ENCODE measurements around the gene TBC1D3I. TPM values are rescaled to one million over a fixed set of nuclear protein-coding genes. Genes with fewer than 3 reads are reported as not detected.
"Not testable (repeated sequence)": the region's sequence is repeated elsewhere in the genome, so short reads cannot be mapped to it uniquely, and the experiment has no call there.

Gene TBC1D3I
- under 1 TPM; 0.15 to 0.76 TPM for total RNA-seq

DNA sequence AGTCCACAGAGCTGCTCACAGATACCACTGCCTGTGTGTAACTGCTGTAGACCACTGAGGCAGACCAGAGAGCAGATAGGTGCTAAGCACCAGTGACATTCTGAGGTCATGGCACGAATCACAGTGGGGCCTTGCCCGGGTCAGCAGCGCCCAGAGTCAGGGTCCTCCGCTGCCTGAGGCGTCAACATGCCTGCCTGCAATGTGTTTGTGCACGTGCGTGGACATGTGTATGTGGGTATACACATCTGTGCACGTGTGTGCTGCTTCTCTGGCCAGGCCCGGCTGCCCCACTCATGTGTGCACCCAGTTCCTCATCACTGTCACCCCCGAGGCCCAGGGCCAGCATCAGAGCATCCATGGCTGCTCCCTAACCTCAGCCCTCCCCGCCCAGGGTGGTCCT lies at the start of gene TBC1D3I:
TSS of gene TBC1D3I (minus strand) at position 101 of the 400 bp plus-strand sequence. CDS start 1,585 bp downstream, outside the sequence.
- H3K27me3 Mint-ChIP-seq; H3K27ac Mint-ChIP-seq; H3K9me3 Mint-ChIP-seq; CTCF ChIA-PET; H3K4me1 Mint-ChIP-seq; H3K4me3 Mint-ChIP-seq; H3K36me3 Mint-ChIP-seq (ENCODE audit: low read depth); POLR2A ChIA-PET; DNase-seq: not testable (repeated sequence)

DNA sequence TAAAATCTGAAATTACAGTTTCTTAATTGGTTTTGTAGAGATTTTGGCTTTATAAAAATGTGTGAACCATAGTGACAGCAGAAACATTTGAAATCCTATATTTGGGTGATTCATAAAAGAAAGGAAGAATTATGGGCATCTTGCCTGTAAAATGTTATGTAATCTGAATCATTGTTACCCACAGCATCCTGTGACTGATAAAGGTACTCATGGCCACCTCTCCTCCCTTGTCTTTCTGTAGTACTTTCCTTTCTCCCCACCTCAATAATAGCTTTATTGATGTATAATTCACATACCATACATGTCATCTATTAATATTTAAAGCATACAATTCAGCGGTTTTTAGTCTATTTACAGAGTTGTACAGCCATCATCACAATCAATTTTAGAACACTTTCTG lies 30.8 kb upstream of the TBC1D3I start:
- not testable (repeated sequence) for DNase-seq

DNA sequence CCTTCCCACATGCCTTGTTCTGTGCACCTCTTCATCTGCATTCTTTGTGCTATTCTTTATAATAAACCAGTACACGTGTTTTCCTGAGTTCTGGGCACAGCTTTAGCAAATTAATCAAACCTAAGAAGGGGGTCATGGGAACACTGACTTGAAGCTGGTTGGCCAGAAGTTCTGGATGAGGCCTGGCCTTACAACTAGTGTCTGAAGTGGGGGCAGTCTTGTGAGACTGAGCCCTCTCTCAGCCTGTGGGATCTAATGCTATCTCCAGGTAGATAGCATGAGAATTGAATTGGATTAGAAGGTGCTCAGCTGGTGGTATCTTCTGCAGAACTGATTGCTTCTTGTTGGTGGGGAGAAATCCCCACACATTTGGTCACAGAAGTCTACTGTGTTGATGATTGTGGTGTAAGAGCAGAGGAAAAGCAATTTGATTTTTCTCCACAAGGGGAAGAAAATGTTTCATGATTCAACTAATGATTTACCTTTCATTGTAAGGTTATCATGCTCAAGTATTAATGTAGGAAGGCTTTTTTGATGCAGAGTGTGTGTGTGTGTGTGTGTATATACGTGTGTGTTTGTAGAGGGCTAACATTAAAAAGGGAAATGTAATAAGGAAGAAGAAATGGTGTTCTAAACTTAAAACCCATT lies 25.7 kb upstream of the TBC1D3I start:
- DNase-seq; H3K27me3 Mint-ChIP-seq; H3K36me3 Mint-ChIP-seq (ENCODE audit: low read depth); H3K27ac Mint-ChIP-seq; H3K9me3 Mint-ChIP-seq; H3K4me3 Mint-ChIP-seq; CTCF ChIA-PET; H3K4me1 Mint-ChIP-seq; POLR2A ChIA-PET: not testable (repeated sequence)

More for the DNA sequence above, 30.8 kb upstream of the TBC1D3I start:
- CTCF ChIA-PET; H3K4me3 Mint-ChIP-seq; POLR2A ChIA-PET; H3K27ac Mint-ChIP-seq; H3K27me3 Mint-ChIP-seq; H3K4me1 Mint-ChIP-seq; H3K9me3 Mint-ChIP-seq; H3K36me3 Mint-ChIP-seq (ENCODE audit: low read depth): not testable (repeated sequence)

DNA sequence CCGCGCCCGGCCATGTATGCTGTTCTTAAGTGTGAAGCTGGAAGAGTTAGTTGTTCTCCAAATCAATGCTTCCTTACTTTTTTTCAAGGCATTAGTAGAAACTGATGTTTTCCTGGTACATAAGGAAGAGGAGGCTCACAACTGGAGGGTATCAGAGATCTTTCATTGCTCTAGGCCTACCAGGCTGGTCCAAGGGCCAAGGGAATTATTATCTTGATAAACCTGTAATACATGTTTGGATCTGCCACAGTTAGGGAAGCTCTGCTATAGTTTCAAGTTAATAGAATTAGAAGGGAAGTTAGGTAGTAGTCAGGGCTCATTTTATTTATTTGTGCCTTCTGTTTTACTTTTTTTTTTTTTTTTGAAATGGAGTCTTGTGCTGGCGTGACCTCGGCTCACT lies 19.8 kb upstream of the TBC1D3I start:
- H3K27ac Mint-ChIP-seq; H3K27me3 Mint-ChIP-seq; H3K4me3 Mint-ChIP-seq; POLR2A ChIA-PET; H3K9me3 Mint-ChIP-seq; H3K4me1 Mint-ChIP-seq; H3K36me3 Mint-ChIP-seq (ENCODE audit: low read depth); CTCF ChIA-PET; DNase-seq: not testable (repeated sequence)

DNA sequence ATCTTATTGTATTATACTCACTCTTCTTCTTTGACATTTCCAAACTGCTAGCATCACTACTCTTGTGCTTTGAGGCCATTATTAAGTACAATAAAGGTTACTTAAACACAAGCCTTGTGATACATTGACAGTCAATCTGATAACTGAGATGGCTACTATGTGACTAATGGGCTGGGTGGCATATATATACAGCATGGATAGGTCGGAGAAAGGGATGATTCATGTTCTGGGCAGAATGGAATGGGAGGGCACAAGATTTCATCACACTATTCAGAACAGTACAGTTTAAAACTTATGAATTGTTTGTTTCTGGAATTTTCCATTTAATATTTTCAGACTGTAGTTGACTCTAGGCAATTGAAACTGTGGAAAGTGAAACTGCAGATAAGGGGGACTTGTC lies 18.9 kb upstream of the TBC1D3I start:
- not testable (repeated sequence) for DNase-seq, H3K27me3 Mint-ChIP-seq, H3K9me3 Mint-ChIP-seq

DNA sequence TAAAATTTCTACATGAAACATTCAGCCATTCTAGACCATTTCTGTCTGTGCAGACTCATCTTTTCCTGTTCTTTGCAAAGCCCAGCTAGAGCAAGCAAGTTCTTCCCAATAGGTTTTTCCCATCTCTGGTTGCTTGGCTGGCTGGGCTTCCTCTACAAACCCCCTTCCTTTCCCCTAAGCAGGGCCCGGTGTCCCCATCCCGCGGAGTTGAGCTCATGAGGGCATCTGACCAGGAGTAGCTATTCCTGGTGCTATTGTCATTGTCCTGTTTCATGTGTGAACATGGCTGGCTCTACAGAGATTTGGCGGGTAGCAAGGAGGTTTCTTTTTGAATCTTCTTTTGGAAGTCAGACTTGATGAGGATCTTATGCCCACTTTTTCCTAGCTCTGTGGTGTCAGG lies 22.3 kb downstream of the TBC1D3I start:
- POLR2A ChIA-PET; DNase-seq; H3K4me1 Mint-ChIP-seq; H3K36me3 Mint-ChIP-seq (ENCODE audit: low read depth); H3K27me3 Mint-ChIP-seq; H3K4me3 Mint-ChIP-seq; H3K9me3 Mint-ChIP-seq; H3K27ac Mint-ChIP-seq; CTCF ChIA-PET: not testable (repeated sequence)

More for the DNA sequence above, 18.9 kb upstream of the TBC1D3I start:
- H3K27ac Mint-ChIP-seq; CTCF ChIA-PET; H3K4me1 Mint-ChIP-seq; POLR2A ChIA-PET; H3K36me3 Mint-ChIP-seq (ENCODE audit: low read depth); H3K4me3 Mint-ChIP-seq: not testable (repeated sequence)

DNA sequence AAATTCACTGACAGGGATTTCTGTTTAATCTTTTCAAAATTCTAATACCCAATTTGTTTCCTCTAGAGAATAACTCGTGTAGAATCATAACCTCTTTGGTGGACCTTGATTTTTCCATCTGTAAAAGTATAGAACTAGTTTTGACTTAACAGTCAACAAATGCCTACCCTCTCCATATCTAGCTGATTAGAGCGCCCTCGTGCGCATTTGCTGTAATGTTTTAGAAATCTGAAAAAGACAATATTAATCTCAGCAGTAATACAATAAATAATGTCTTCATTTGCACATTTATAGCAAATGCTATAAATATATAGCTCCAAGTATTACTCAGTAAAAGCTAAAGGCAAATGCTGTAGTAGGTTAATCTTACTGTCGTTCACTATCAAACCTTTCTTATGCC lies 34.7 kb downstream of the TBC1D3I start:
- H3K27ac Mint-ChIP-seq; CTCF ChIA-PET; H3K36me3 Mint-ChIP-seq (ENCODE audit: low read depth); H3K9me3 Mint-ChIP-seq; H3K27me3 Mint-ChIP-seq; H3K4me3 Mint-ChIP-seq; POLR2A ChIA-PET; H3K4me1 Mint-ChIP-seq: not testable (repeated sequence)
- DNase-seq, result peak; percentile 34

DNA sequence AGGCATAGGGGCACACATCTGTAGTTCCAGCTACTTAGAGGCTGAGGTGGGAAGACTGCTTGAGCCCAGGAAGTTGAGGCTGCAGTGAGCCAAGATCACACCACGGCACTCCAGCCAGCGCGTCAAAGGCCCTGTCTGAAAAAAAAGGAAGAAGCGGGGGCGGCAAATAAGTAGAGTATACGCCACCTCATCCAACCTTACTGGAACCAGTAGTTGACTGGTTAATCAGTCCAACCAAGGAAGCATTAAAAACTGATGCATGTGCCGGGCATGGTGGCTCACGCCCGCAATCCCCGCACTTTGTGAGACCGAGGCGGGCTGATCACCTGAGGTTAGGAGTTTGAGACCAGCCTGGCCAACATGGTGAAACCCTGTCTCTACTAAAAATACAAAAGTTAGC lies 41.4 kb downstream of the TBC1D3I start:
- H3K4me1 Mint-ChIP-seq; H3K4me3 Mint-ChIP-seq; H3K27ac Mint-ChIP-seq; POLR2A ChIA-PET; H3K9me3 Mint-ChIP-seq; DNase-seq; CTCF ChIA-PET; H3K27me3 Mint-ChIP-seq; H3K36me3 Mint-ChIP-seq (ENCODE audit: low read depth): not testable (repeated sequence)

DNA sequence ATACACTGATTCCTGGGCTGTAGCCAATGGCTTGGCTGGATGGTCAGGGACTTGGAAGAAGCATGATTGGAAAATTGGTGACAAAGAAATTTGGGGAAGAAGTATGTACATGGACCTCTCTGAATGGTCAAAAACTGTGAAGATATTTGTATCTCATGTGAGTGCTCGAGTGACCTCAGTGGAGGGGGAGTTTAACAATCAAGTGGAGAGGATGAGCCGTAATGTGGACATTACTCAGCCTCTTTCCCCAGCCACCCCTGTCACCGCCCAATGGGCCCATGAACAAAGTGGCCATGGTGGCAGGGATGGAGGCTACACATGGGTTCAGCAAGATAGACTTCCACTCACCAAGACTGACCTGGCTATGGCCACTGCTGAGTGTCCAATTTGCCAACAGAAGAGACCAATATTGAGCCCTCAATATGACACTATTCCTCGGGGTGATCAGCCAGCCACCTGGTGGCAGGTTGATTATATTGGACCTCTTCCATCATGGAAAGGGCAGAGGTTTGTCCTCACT lies 42.7 kb downstream of the TBC1D3I start:
- DNase-seq; H3K4me1 Mint-ChIP-seq; CTCF ChIA-PET; H3K27ac Mint-ChIP-seq; H3K4me3 Mint-ChIP-seq; POLR2A ChIA-PET; H3K36me3 Mint-ChIP-seq (ENCODE audit: low read depth); H3K9me3 Mint-ChIP-seq: not testable (repeated sequence)
- H3K27me3 Mint-ChIP-seq, result peaks cover 11% of the 10 kb centered on the region

DNA sequence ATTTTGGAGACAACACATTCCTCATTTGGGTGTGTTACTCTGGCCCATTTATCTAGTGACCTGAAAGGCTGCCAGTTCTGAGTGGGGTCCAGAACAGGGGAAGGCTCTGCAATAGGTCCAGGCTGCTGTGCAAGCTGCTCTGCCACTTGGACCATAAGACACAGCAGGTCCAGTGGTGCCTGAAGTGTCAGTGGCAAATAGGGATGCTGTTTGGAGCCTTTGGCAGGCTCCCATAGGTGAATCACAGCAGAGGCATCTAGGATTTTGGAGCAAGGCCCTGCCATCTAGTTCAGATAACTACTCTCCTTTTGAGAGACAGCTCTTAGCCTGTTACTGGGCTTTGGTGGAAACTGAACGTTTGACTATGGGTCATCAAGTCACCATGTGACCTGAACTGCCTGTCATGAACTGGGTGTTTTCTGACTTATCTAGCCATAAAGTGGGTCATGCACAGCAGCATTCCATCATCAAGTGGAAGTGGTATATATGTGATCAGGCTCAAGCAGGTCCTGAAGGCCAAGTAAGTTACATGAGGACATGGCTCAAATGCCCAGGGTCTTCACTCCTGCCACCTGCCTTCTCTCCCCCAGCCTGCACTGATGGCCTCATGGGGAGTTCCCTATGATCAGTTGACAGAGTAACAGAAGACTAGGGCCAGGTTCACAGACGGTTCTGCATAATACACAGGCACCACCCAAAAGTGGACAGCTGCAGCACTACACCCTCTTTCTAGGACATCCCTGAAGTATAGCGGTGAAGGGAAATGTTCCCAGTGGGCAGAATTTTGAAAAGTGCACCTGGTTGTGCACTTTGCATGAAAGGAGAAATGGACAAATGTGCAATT lies 43.4 kb downstream of the TBC1D3I start:
- POLR2A ChIA-PET, H3K4me1 Mint-ChIP-seq: not testable (repeated sequence)
- H3K27me3 Mint-ChIP-seq, result peaks cover 11% of the 10 kb centered on the region

DNA sequence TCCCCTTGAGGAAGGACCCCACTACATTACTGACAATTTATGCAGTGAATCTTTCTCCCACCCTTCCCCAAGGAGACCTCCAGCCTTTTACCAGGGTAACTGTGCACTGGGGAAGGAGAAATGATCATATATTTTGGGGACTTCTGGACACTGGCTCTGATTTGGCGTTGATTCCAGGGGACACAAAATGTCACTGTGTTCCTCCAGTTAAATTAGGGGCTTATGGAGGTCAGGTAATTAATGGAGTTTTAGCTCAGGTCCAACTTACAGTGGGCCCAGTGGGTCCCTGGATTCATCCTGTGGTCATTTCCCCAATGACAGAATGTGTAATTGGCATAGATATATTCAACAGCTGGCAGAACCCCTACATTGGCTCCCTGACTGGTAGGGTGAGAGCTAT lies 44.8 kb downstream of the TBC1D3I start:
- H3K9me3 Mint-ChIP-seq; H3K27ac Mint-ChIP-seq; CTCF ChIA-PET; H3K36me3 Mint-ChIP-seq (ENCODE audit: low read depth); H3K4me1 Mint-ChIP-seq; H3K4me3 Mint-ChIP-seq; DNase-seq; POLR2A ChIA-PET: not testable (repeated sequence)
- peaks cover 12% of the 10 kb centered on the region for H3K27me3 Mint-ChIP-seq

More for the DNA sequence above, 43.4 kb downstream of the TBC1D3I start:
- CTCF ChIA-PET; H3K4me3 Mint-ChIP-seq; H3K36me3 Mint-ChIP-seq (ENCODE audit: low read depth); H3K9me3 Mint-ChIP-seq; DNase-seq; H3K27ac Mint-ChIP-seq: not testable (repeated sequence)

DNA sequence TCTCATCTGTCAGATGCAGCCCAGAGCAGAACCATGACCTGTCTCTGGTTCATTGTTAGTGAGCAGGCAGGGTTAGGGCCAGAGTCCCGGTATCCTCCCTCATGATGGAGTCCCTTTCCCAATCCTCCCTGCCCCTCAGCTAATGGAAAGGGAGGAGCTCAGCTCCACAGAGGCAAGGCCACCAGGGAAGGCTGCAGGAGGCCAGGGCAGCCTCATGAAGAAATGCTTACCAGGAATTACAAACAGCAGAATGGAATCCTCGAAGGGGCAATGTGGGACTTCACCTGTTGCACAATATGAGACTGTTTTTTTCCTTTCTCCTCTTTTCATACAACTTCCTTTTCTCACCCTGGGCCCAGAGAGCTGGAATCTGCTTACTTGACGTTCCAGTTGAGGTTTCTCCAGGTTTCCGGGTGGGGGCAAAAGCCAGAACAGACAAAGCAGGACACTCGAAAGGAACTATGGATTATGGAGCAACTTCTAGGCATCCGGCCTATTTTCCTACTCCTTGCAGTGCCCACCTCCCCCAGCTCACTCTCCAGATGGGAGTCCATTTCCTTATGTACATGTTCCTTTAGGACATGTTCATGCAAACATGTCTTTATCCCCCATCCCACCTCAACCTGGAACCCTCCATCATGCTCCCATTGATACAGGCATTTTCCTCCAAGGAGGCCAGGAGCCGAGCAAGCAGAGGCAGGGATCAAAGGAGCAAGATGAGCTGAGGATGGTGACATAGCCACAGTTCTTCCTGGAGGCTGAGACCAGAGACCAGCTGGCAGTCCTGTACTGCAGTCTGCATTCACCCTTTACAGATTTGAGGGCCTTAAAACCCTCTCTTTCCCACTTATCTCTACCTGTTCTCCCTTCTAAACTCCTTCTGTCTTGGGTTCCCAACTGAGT lies 48.7 kb downstream of the TBC1D3I start:
- CTCF ChIA-PET; DNase-seq; H3K9me3 Mint-ChIP-seq; H3K4me1 Mint-ChIP-seq; H3K4me3 Mint-ChIP-seq; H3K27ac Mint-ChIP-seq; POLR2A ChIA-PET; H3K36me3 Mint-ChIP-seq (ENCODE audit: low read depth): not testable (repeated sequence)
- H3K27me3 Mint-ChIP-seq, result peaks cover 13% of the 10 kb centered on the region

DNA sequence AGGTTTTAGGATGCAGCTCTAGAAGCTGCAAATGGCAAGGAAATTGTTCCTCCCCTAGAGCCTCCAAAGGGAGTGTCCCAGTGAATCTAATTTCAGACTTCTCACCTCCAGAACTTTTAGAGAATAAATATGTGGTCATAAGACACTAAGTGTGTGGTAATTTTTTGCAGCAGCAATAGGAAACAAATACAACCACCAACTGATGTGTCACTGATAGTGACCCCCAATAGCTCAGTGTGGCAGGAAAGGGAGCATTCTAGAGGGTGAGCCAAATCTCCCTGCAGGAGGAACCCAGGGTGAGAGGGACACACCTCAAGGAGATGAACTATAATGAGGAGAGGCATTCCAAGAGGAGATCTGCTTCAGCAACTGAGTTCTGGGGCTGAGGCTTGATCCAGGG lies 49.5 kb downstream of the TBC1D3I start:
- ChIA-PET CTCF (no interaction called here), POLR2A (no interaction called here)
- H3K9me3 Mint-ChIP-seq, result no peaks in the 10 kb centered on the region
- no peak for DNase-seq
- H3K4me3 Mint-ChIP-seq, result no peak overlapping the region
- no peaks in the 10 kb centered on the region for H3K36me3 Mint-ChIP-seq (ENCODE audit: low read depth)
- H3K27me3 Mint-ChIP-seq, result peaks cover 15% of the 10 kb centered on the region
- no peak overlapping the region for H3K27ac Mint-ChIP-seq
- peaks cover 1% of the 10 kb centered on the region for H3K4me1 Mint-ChIP-seq

Measured in activated CD4-positive, alpha-beta memory T cell treated with anti-CD3 and anti-CD28 coated beads, Interleukin-2, amount 10 ng/mL, durations not matched to agents 7 days and 5 days (primary cell).